HCT116 (cell line): Measurements from ENCODE around the gene CRHR1. TPM values are rescaled to one million over a fixed set of nuclear protein-coding genes. Genes with fewer than 3 reads are reported as not detected.

Source experiments
- ATAC-seq: fragments of 200-7000 bp; cut with Tn5 transposase; 2 replicates; pipeline ENCODE4 v1.9.1; 2020; ENCODE audit warnings: mild to moderate bottlenecking, moderate library complexity
- BruUV-seq: library from RNA; stranded (reverse); fragments of 400-500 nt; replicated peaks from 2 replicates; lab custom pipeline; 2021; lab: Mats Ljungman, UMichigan
- CTCF ChIA-PET: fragments of 300-600 bp; sonication (Branson Sonifier 250); formaldehyde crosslinking; loops from one replicate; lab custom pipeline; 2021; ENCODE audit warnings: antibody characterized with exemption; lab: Charles Lee
- POLR2A ChIA-PET: fragments of 300-600, 350-600 bp; sonication (Branson Sonifier 250); formaldehyde crosslinking; loops from one replicate; lab custom pipeline; 2021; ENCODE audit warnings: antibody characterized with exemption; lab: Charles Lee
- RAD21 ChIA-PET, 2 experiments: fragments of 300-600 bp; sonication (Branson Sonifier 250); formaldehyde crosslinking; loops; one replicate each; lab custom pipeline; 2023; ENCODE audit warnings: low total read pairs in 2 of 2; ENCODE audit not compliant: uncharacterized antibody in 2 of 2, unreplicated experiment in 2 of 2, low non-redundant PET in 1 of 2; lab: Charles Lee
- DNase-seq: peaks from one replicate; pipeline ENCODE4 v3.0.0-alpha.2; 2010; ENCODE audit warnings: low read depth, low spot score
- H2AFZ ChIP-seq: fragments of 200-600 bp; shearing (Covaris generic), sonication (generic); 2 replicates; pipeline ENCODE4 v1.6.1; 2017; ENCODE audit warnings: low read depth, mixed run types, mixed read lengths, antibody characterized with exemption, low read length; ENCODE audit not compliant: poor library complexity, severe bottlenecking
- H3K27ac ChIP-seq: 2 replicates; pipeline ENCODE4 v1.5.1; 2012; ENCODE audit warnings: low read depth, low read length
- H3K27me3 ChIP-seq: fragments of 200-600 bp; sonication (generic); 2 replicates; pipeline ENCODE4 v1.6.1; 2016; ENCODE audit warnings: mixed run types, low read length, mixed read lengths; ENCODE audit not compliant: insufficient read depth
- H3K36me3 ChIP-seq, 2 experiments: fragments of 200-500 bp in 1 of 2; fragments of 200-600 bp in 1 of 2; sonication (Bioruptor generic) in 1 of 2; sonication (generic) in 1 of 2; 2 replicates each; pipeline versions ENCODE4 v1.5.1 to v1.6.1; 2014 to 2016; ENCODE audit warnings: low read length in 2 of 2, inconsistent platforms in 1 of 2, mixed read lengths in 1 of 2, mixed run types in 1 of 2; ENCODE audit not compliant: insufficient read depth in 2 of 2, control insufficient read depth in 1 of 2
- H3K4me1 ChIP-seq, 2 experiments: fragments of 200-600 bp in 1 of 2; sonication (generic) in 1 of 2; 2 replicates each; pipeline versions ENCODE4 v1.5.1 to v1.6.1; 2012 to 2017; ENCODE audit warnings: low read length in 2 of 2, inconsistent platforms in 1 of 2, mild to moderate bottlenecking in 1 of 2, mixed read lengths in 1 of 2, mixed run types in 1 of 2, moderate library complexity in 1 of 2; ENCODE audit not compliant: insufficient read depth in 2 of 2, control insufficient read depth in 1 of 2
- H3K4me2 ChIP-seq: fragments of 200-600 bp; sonication (generic); 2 replicates; pipeline ENCODE4 v1.6.1; 2017; ENCODE audit warnings: mixed run types, low read length, mixed read lengths
- H3K4me3 ChIP-seq, 2 experiments: fragments of 200-600 bp in 1 of 2; sonication (generic) in 1 of 2; replicated peaks in 1 of 2; 2 replicates each; pipeline ENCODE4 v1.5.1; 2011 to 2016; ENCODE audit warnings: low read length in 2 of 2, control low read depth in 1 of 2, low read depth in 1 of 2, mild to moderate bottlenecking in 1 of 2, mixed read lengths in 1 of 2, mixed run types in 1 of 2
- H3K79me2 ChIP-seq: fragments of 200-600 bp; sonication (generic); 2 replicates; pipeline ENCODE4 v1.6.1; 2017; ENCODE audit warnings: mild to moderate bottlenecking, mixed run types, low read length, moderate library complexity, mixed read lengths; ENCODE audit not compliant: insufficient read depth
- H3K9ac ChIP-seq: fragments of 200-600 bp; sonication (generic); 2 replicates; pipeline ENCODE4 v1.6.1; 2016; ENCODE audit warnings: low read length, mixed read lengths
- H3K9me2 ChIP-seq: fragments of 200-600 bp; sonication (generic), shearing (Covaris generic); 2 replicates; pipeline ENCODE4 v1.6.1; 2017; ENCODE audit warnings: mixed run types, mild to moderate bottlenecking, moderate library complexity; ENCODE audit not compliant: insufficient read depth
- H3K9me3 ChIP-seq, 2 experiments: fragments of 200-500 bp in 1 of 2; fragments of 200-600 bp in 1 of 2; sonication (Bioruptor generic) in 1 of 2; sonication (generic) in 1 of 2; 2 replicates each; pipeline ENCODE4 v1.6.1; 2014 to 2017; ENCODE audit warnings: low read length in 2 of 2, mixed read lengths in 2 of 2, inconsistent platforms in 1 of 2, low read depth in 1 of 2, mild to moderate bottlenecking in 1 of 2, mixed run types in 1 of 2, moderate library complexity in 1 of 2; ENCODE audit not compliant: control insufficient read depth in 1 of 2, insufficient read depth in 1 of 2
- H4K20me1 ChIP-seq: fragments of 200-600 bp; sonication (generic), shearing (Covaris generic); 2 replicates; pipeline ENCODE4 v1.6.1; 2017; ENCODE audit warnings: mixed run types, mild to moderate bottlenecking, moderate library complexity; ENCODE audit not compliant: insufficient read depth
- CEBPB ChIP-seq: IDR thresholded peaks from 2 replicates; pipeline ENCODE4 v1.6.1; 2012; ENCODE audit warnings: low read depth
- ELF1 ChIP-seq: IDR thresholded peaks from 2 replicates; pipeline ENCODE4 v1.6.1; 2012; ENCODE audit warnings: low read depth, borderline replicate concordance
- EZH2phosphoT487 ChIP-seq: fragments of 200-600 bp; IDR thresholded peaks from 2 replicates; pipeline ENCODE4 v1.6.1; 2018; ENCODE audit warnings: antibody characterized with exemption, borderline replicate concordance
- POLR2A ChIP-seq: IDR thresholded peaks from 2 replicates; pipeline ENCODE4 v1.7.0; 2011; ENCODE audit warnings: borderline replicate concordance; ENCODE audit not compliant: insufficient read depth, insufficient read length; ENCODE audit errors: extremely low read depth
- POLR2AphosphoS5 ChIP-seq: IDR thresholded peaks from 2 replicates; pipeline ENCODE4 v1.6.1; 2011; ENCODE audit warnings: mild to moderate bottlenecking, low read depth, low read length, moderate library complexity
- RAD21 ChIP-seq: IDR thresholded peaks from 2 replicates; pipeline ENCODE4 v1.6.1; 2012; ENCODE audit warnings: low read depth, mild to moderate bottlenecking
- REST ChIP-seq: IDR thresholded peaks from 2 replicates; pipeline ENCODE4 v1.6.1; 2012; ENCODE audit warnings: low read depth
- SIN3A ChIP-seq: IDR thresholded peaks from 2 replicates; pipeline ENCODE4 v1.6.1; 2012; ENCODE audit warnings: low read depth
- SP1 ChIP-seq: IDR thresholded peaks from 2 replicates; pipeline ENCODE4 v1.6.1; 2012; ENCODE audit warnings: low read depth
- SRF ChIP-seq: IDR thresholded peaks from 2 replicates; pipeline ENCODE4 v1.6.1; 2012; ENCODE audit warnings: low read depth
- TCF7L2 ChIP-seq: IDR thresholded peaks from 2 replicates; pipeline ENCODE4 v1.7.0; 2011; ENCODE audit warnings: borderline replicate concordance, inconsistent platforms; ENCODE audit not compliant: insufficient read depth, insufficient read length; ENCODE audit errors: extremely low read depth
- ZFX ChIP-seq: fragments of 450-650 bp; IDR thresholded peaks from 2 replicates; pipeline ENCODE4 v1.6.1; 2017
- ZNF274 ChIP-seq: fragments of 200-500 bp; sonication (Bioruptor generic); IDR thresholded peaks from 2 replicates; pipeline ENCODE4 v1.6.1; 2014; ENCODE audit warnings: mild to moderate bottlenecking, low read depth, low read length, inconsistent platforms
- intact Hi-C: fragments of 100-400 bp; cut with micrococcal nuclease; formaldehyde crosslinking; loops from 2 replicates; pipeline ENCODE4 v1.10.0; 2022
- total RNA-seq: library from RNA; stranded (reverse); gene quantifications from one replicate; pipeline ENCODE4 v1.2.1, GENCODE V29; 2021; ENCODE audit not compliant: unreplicated experiment

CRHR1 gene
- total RNA-seq, 1 experiment from 2014 or later, result 0.12 TPM

GRCh38 chr17:45757431-45758218 lies 26.5 kb upstream of the CRHR1 start:
- Histone ChIP-seq H2AFZ (no peak overlapping the region), H3K4me1 (no peaks in the 10 kb centered on the region), H3K4me2 (no peak overlapping the region), H4K20me1 (no peaks in the 10 kb centered on the region), H3K9me3 (no peaks in the 10 kb centered on the region), H3K27ac (no peak overlapping the region), H3K9ac (no peak overlapping the region), H3K9me2 (no peaks in the 10 kb centered on the region), H3K27me3 (peaks cover 9% of the 10 kb centered on the region; the same call in 1 of the 2 replicates)
- DNase-seq, result no peak
- intact Hi-C loops, result no loop called here
- TF ChIP-seq POLR2A (no peak), SIN3A (no peak), TCF7L2 (no peak), SP1 (no peak), RAD21 (no peak), CEBPB (no peak), ZFX (no peak), ZNF274 (no peak), ELF1 (no peak), POLR2AphosphoS5 (no peak), SRF (no peak), EZH2phosphoT487 (no peak), REST (no peak)
- TF ChIP-seq, all 23 proteins: peak for 0
- CTCF ChIA-PET, result no interaction called here
- Histone ChIP-seq H3K79me2 (no peaks in the 10 kb centered on the region), H3K4me3 (no peak overlapping the region), H3K36me3 (no peaks in the 10 kb centered on the region)
- RAD21 ChIA-PET, result no interaction called here
- no TSS peak for BruUV-seq
- no peak for ATAC-seq
- POLR2A ChIA-PET, result interaction anchor here (0.7 kb wide), 1 partner anchor 93 kb away, joined by 3 read pairs; no protein-coding TSS in a partner anchor
